ENCODE results near the gene RPUSD1. TPM values are rescaled to one million over a fixed set of nuclear protein-coding genes. Genes with fewer than 3 reads are reported as not detected.

RPUSD1 gene
- total RNA-seq, 1 donor from 2014 or later: 35.3 TPM

- POLR2A ChIA-PET: no interaction called here
- no peaks in the 10 kb centered on the region for H3K9me3 Mint-ChIP-seq
- ATAC-seq (ENCODE audit: low read depth) (no peak), DNase-seq (no peak)
- H3K36me3 Mint-ChIP-seq (ENCODE audit: low read depth): no peaks in the 10 kb centered on the region
- H3K27me3 Mint-ChIP-seq: no peaks in the 10 kb centered on the region
- CTCF ChIA-PET: no interaction called here
- no peak overlapping the region for H3K27ac Mint-ChIP-seq
- TF ChIP-seq, protein P1, sequence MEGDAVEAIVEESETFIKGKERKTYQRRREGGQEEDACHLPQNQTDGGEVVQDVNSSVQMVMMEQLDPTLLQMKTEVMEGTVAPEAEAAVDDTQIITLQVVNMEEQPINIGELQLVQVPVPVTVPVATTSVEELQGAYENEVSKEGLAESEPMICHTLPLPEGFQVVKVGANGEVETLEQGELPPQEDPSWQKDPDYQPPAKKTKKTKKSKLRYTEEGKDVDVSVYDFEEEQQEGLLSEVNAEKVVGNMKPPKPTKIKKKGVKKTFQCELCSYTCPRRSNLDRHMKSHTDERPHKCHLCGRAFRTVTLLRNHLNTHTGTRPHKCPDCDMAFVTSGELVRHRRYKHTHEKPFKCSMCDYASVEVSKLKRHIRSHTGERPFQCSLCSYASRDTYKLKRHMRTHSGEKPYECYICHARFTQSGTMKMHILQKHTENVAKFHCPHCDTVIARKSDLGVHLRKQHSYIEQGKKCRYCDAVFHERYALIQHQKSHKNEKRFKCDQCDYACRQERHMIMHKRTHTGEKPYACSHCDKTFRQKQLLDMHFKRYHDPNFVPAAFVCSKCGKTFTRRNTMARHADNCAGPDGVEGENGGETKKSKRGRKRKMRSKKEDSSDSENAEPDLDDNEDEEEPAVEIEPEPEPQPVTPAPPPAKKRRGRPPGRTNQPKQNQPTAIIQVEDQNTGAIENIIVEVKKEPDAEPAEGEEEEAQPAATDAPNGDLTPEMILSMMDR (IDR thresholded peaks at IDR 0.05): no peak
- H3K4me3 Mint-ChIP-seq: no peak overlapping the region
- no peaks in the 10 kb centered on the region for H3K4me1 Mint-ChIP-seq
- intact Hi-C loops (cut with micrococcal nuclease): no loop called here
Measured at GRCh38 chr16:764848-765487, 23.2 kb downstream of the RPUSD1 start.

GRCh38 chr16:764184-764750 is 23.9 kb downstream of the RPUSD1 start:
- no peak for DNase-seq
- TF ChIP-seq, protein P1 (IDR thresholded peaks at IDR 0.05): no peak
- Mint-ChIP-seq H3K27ac (no peak overlapping the region), H3K36me3 (ENCODE audit: low read depth) (no peaks in the 10 kb centered on the region), H3K4me1 (no peaks in the 10 kb centered on the region), H3K27me3 (peaks cover 2% of the 10 kb centered on the region), H3K4me3 (no peak overlapping the region), H3K9me3 (no peaks in the 10 kb centered on the region)
- POLR2A ChIA-PET: no interaction called here
- intact Hi-C loops (cut with micrococcal nuclease): no loop called here
- no peak for ATAC-seq (ENCODE audit: low read depth)
- CTCF ChIA-PET: no interaction called here

DNA sequence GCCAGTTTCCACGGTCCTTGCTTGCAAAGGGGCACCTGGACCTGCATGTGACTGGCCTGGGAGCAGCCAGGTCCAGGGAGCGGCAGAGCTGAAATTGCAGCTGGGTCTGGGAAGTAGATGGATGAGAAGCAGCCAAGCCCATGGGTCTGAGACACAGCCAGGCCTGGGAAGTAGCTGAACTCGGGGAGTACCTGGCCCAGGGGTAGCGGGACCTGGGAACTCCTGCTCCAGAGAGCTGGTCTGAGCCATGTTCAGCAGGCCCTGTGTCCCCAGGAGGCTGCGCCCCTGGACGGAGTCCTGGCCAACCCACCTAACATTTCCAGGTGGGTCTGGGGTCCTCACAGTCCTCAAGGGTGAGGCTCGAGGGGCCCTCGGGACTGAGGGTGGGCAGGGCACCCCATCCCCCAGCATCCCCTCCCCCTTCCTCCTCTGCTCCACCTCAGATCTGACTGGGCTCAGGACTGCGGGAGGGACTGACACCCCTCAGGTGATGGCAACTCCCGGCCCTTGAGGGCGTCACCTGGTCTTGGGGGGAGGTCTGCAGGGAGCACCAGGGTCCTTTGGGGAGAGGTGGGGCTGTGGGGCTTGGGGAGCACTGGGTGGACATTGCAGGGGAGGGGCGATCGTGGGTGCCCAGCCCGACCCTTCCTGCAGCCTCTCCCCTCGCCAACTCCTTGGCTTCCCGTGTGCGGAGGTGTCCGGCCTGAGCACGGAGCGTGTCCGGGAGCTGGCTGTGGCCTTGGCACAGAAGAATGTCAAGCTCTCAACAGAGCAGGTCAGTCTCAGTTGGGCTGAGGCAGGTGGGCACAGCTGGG is 24.6 kb downstream of the RPUSD1 start:
- DNase-seq: no peak
- no peaks in the 10 kb centered on the region for H3K36me3 Mint-ChIP-seq (ENCODE audit: low read depth)
- TF ChIP-seq, protein P1 (IDR thresholded peaks at IDR 0.05): no peak
- peaks cover 2% of the 10 kb centered on the region for H3K27me3 Mint-ChIP-seq
- ChIA-PET POLR2A (no interaction called here), CTCF (no interaction called here)
- intact Hi-C loops (cut with micrococcal nuclease): no loop called here
- H3K9me3 Mint-ChIP-seq: no peaks in the 10 kb centered on the region
- no peaks in the 10 kb centered on the region for H3K4me1 Mint-ChIP-seq
- no peak for ATAC-seq (ENCODE audit: low read depth)
- no peak overlapping the region for H3K27ac Mint-ChIP-seq
- no peak overlapping the region for H3K4me3 Mint-ChIP-seq

GRCh38 chr16:762595-763268 is 25.4 kb downstream of the RPUSD1 start:
- no peak for ATAC-seq (ENCODE audit: low read depth)
- POLR2A ChIA-PET: no interaction called here
- Mint-ChIP-seq H3K27me3 (peaks cover 4% of the 10 kb centered on the region), H3K27ac (no peak overlapping the region), H3K4me3 (no peak overlapping the region), H3K9me3 (no peaks in the 10 kb centered on the region), H3K36me3 (ENCODE audit: low read depth) (no peaks in the 10 kb centered on the region), H3K4me1 (no peaks in the 10 kb centered on the region)
- TF ChIP-seq, protein P1 (IDR thresholded peaks at IDR 0.05): no peak
- CTCF ChIA-PET: no interaction called here
- intact Hi-C loops (cut with micrococcal nuclease): no loop called here
- no peak for DNase-seq

All from activated B cell treated with CpG ODN at 0.5 μM for 24 hours (primary cell).